GM19397 (cell line): ENCODE measurements around the gene ZNRD2.

Experiments used
- ATAC-seq: cut with Tn5 transposase; IDR thresholded peaks from one replicate; pipeline ENCODE4 v1.9.1; 2021; ENCODE audit warnings: mild to moderate bottlenecking, moderate library complexity; ENCODE audit not compliant: unreplicated experiment

Gene ZNRD2

GRCh38 chr11:65606876-65607613, 36.8 kb downstream of the ZNRD2 start:
- no peak for ATAC-seq

- ATAC-seq = no peak
Observed at GRCh38 chr11:65607614-65608426, 37.5 kb downstream of the ZNRD2 start.

- no peak for ATAC-seq
Observed at GRCh38 chr11:65609229-65609628, 39.0 kb downstream of the ZNRD2 start.

- no peak for ATAC-seq
Observed at GRCh38 chr11:65609665-65610064, 39.4 kb downstream of the ZNRD2 start.

- ATAC-seq = no peak
Observed at GRCh38 chr11:65610404-65610803, 40.1 kb downstream of the ZNRD2 start.

- no peak for ATAC-seq
Observed at GRCh38 chr11:65611028-65611757, 40.9 kb downstream of the ZNRD2 start.

- no peak for ATAC-seq
Observed at GRCh38 chr11:65611758-65612603, 41.7 kb downstream of the ZNRD2 start.

- no peak for ATAC-seq
Observed at GRCh38 chr11:65612691-65613090, 42.4 kb downstream of the ZNRD2 start.

- ATAC-seq = peak; percentile 0
Observed at GRCh38 chr11:65613091-65613928, 43.0 kb downstream of the ZNRD2 start.

- peak; percentile 68 for ATAC-seq
Observed at GRCh38 chr11:65615229-65615949, 45.1 kb downstream of the ZNRD2 start, which contains the start of gene PCNX3. PCNX3 (plus strand) TSS chr11:65615776; CDS start chr11:65616312, 536 bp downstream.

GRCh38 chr11:65615950-65616574, 45.8 kb downstream of the ZNRD2 start:
- ATAC-seq = peak; percentile 1

- no peak for ATAC-seq
Observed at GRCh38 chr11:65616575-65617001, 46.3 kb downstream of the ZNRD2 start.

- ATAC-seq = no peak
Observed at GRCh38 chr11:65617136-65617850, 47.0 kb downstream of the ZNRD2 start.

- no peak for ATAC-seq
Observed at GRCh38 chr11:65617990-65618751, 47.9 kb downstream of the ZNRD2 start.

GRCh38 chr11:65618763-65619162, 48.5 kb downstream of the ZNRD2 start:
- ATAC-seq = no peak

- ATAC-seq = no peak
Observed at GRCh38 chr11:65619281-65619928, 49.1 kb downstream of the ZNRD2 start.

GRCh38 chr11:65620666-65621065, 50.4 kb downstream of the ZNRD2 start:
- no peak for ATAC-seq
